ENCODE results near the gene ZBTB7C.

Gene ZBTB7C

GRCh38 chr18:48418539-48419276 is 9.5 kb upstream of the ZBTB7C start:
- DNase-seq (ENCODE audit: low read depth): no peak

- DNase-seq (ENCODE audit: low read depth): no peak
These were observed 8.8 kb upstream of the ZBTB7C start for GRCh38 chr18:48417985-48418384.

- no peak for DNase-seq (ENCODE audit: low read depth)
These were observed 4.2 kb upstream of the ZBTB7C start for GRCh38 chr18:48413342-48413741.

GRCh38 chr18:48412339-48412929 is 3.3 kb upstream of the ZBTB7C start:
- DNase-seq (ENCODE audit: low read depth): no peak

- peak; percentile 27 for DNase-seq (ENCODE audit: low read depth)
These were observed 1.1 kb upstream of the ZBTB7C start for GRCh38 chr18:48410095-48410920.

- DNase-seq (ENCODE audit: low read depth): no peak
These were observed 460 bp upstream of the ZBTB7C start for GRCh38 chr18:48409591-48410094.

GRCh38 chr18:48408111-48408726 is 964 bp downstream of the ZBTB7C start:
- no peak for DNase-seq (ENCODE audit: low read depth)

- DNase-seq (ENCODE audit: low read depth): no peak
These were observed 1.8 kb downstream of the ZBTB7C start for GRCh38 chr18:48407358-48407757.

- DNase-seq (ENCODE audit: low read depth): no peak
These were observed 3.2 kb downstream of the ZBTB7C start for GRCh38 chr18:48405978-48406377.

- DNase-seq (ENCODE audit: low read depth): no peak
These were observed 4.3 kb downstream of the ZBTB7C start for GRCh38 chr18:48404716-48405507.

GRCh38 chr18:48402953-48403352 is 6.2 kb downstream of the ZBTB7C start:
- no peak for DNase-seq (ENCODE audit: low read depth)

- no peak for DNase-seq (ENCODE audit: low read depth)
These were observed 9.7 kb downstream of the ZBTB7C start for GRCh38 chr18:48399303-48400075.

GRCh38 chr18:48398074-48398473 is 11.1 kb downstream of the ZBTB7C start:
- no peak for DNase-seq (ENCODE audit: low read depth)

GRCh38 chr18:48397021-48397420 is 12.2 kb downstream of the ZBTB7C start:
- DNase-seq (ENCODE audit: low read depth): no peak

- no peak for DNase-seq (ENCODE audit: low read depth)
These were observed 12.6 kb downstream of the ZBTB7C start for GRCh38 chr18:48396561-48396960.

GRCh38 chr18:48395646-48396045 is 13.5 kb downstream of the ZBTB7C start:
- DNase-seq (ENCODE audit: low read depth): no peak

- DNase-seq (ENCODE audit: low read depth): no peak
These were observed 15.0 kb downstream of the ZBTB7C start for GRCh38 chr18:48394176-48394575.

- DNase-seq (ENCODE audit: low read depth): no peak
These were observed 15.4 kb downstream of the ZBTB7C start for GRCh38 chr18:48393776-48394175.

GRCh38 chr18:48393170-48393569 is 16.0 kb downstream of the ZBTB7C start:
- DNase-seq (ENCODE audit: low read depth): no peak

GRCh38 chr18:48392268-48392667 is 16.9 kb downstream of the ZBTB7C start:
- no peak for DNase-seq (ENCODE audit: low read depth)

- no peak for DNase-seq (ENCODE audit: low read depth)
These were observed 17.3 kb downstream of the ZBTB7C start for GRCh38 chr18:48391868-48392267.
